Endothelial cell of umbilical vein (primary cell): ENCODE measurements around the gene CELSR1. TPM values are rescaled to one million over a fixed set of nuclear protein-coding genes. Genes with fewer than 3 reads are reported as not detected.

Experiments used
- BruUV-seq: library from RNA; stranded (reverse); fragments of 400-500 nt; replicated peaks from 2 replicates; lab custom pipeline; 2021; lab: Mats Ljungman, UMichigan
- CTCF ChIA-PET: fragments of 300-600, 350-600 bp; sonication (Branson Sonifier 250); formaldehyde crosslinking; loops from one replicate; lab custom pipeline; 2021; ENCODE audit warnings: antibody characterized with exemption, inconsistent platforms; lab: Charles Lee
- POLR2A ChIA-PET: fragments of 300-600, 350-600 bp; sonication (Branson Sonifier 250); formaldehyde crosslinking; loops from one replicate; lab custom pipeline; 2021; ENCODE audit warnings: antibody characterized with exemption, inconsistent platforms; lab: Charles Lee
- DNase-seq: peaks from one replicate; pipeline ENCODE4 v3.0.0-alpha.2; 2011; ENCODE audit warnings: low read depth, low spot score
- FAIRE-seq: peaks from 2 replicates; lab custom pipeline; 2011; peaks lifted over from hg19 to GRCh38; lab: Jason Lieb, UNC
- H2AFZ ChIP-seq: 2 replicates; pipeline ENCODE4 v1.6.0; 2012; ENCODE audit warnings: low read depth, low read length, control low read depth, inconsistent platforms
- H3K27ac ChIP-seq: 2 replicates; pipeline ENCODE4 v1.5.1; 2011; ENCODE audit warnings: low read depth, mild to moderate bottlenecking, control low read depth, low read length, moderate library complexity; ENCODE audit not compliant: insufficient read depth
- H3K27me3 ChIP-seq, 2 experiments: 2 replicates each; pipeline versions ENCODE4 v1.6.0 to v1.6.1; 2011; ENCODE audit warnings: low read length in 2 of 2, mixed read lengths in 1 of 2; ENCODE audit not compliant: control insufficient read depth in 2 of 2, insufficient read depth in 2 of 2
- H3K36me3 ChIP-seq, 2 experiments: 2 replicates in 1 of 2; 3 replicates in 1 of 2; pipeline ENCODE4 v1.5.1; 2011; ENCODE audit warnings: low read length in 2 of 2, mild to moderate bottlenecking in 1 of 2, moderate library complexity in 1 of 2; ENCODE audit not compliant: control insufficient read depth in 2 of 2, insufficient read depth in 2 of 2; ENCODE audit errors: extremely low read depth in 1 of 2
- H3K4me1 ChIP-seq: 3 replicates; pipeline ENCODE4 v1.5.1; 2011; ENCODE audit warnings: mild to moderate bottlenecking, low read length; ENCODE audit not compliant: control insufficient read depth, insufficient read depth; ENCODE audit errors: extremely low read depth
- H3K4me2 ChIP-seq: 2 replicates; pipeline ENCODE4 v1.6.1; 2011; ENCODE audit warnings: low read length, control low read depth, mixed read lengths; ENCODE audit not compliant: insufficient read depth
- H3K4me3 ChIP-seq, 3 experiments: fragments of 200-600 bp in 1 of 3; sonication (generic), shearing (Covaris generic) in 1 of 3; replicated peaks in 1 of 3; 2 replicates each; pipeline ENCODE4 v1.5.1; 2011 to 2016; ENCODE audit warnings: control low read depth in 3 of 3, low read length in 3 of 3, mild to moderate bottlenecking in 2 of 3, inconsistent platforms in 1 of 3, low read depth in 1 of 3, moderate library complexity in 1 of 3; ENCODE audit not compliant: insufficient read depth in 1 of 3
- H3K79me2 ChIP-seq: 2 replicates; pipeline ENCODE4 v1.6.0; 2012; ENCODE audit warnings: low read length, inconsistent platforms; ENCODE audit not compliant: control insufficient read depth, insufficient read depth
- H3K9ac ChIP-seq: replicated peaks from 2 replicates; pipeline ENCODE3; 2011; ENCODE audit warnings: low read length, control low read depth; ENCODE audit not compliant: insufficient read depth; ENCODE audit errors: extremely low read depth
- H3K9me1 ChIP-seq: replicated peaks from 3 replicates; pipeline ENCODE4 v1.6.0; 2011; ENCODE audit warnings: mild to moderate bottlenecking, low read length; ENCODE audit not compliant: control insufficient read depth, insufficient read depth; ENCODE audit errors: extremely low read depth
- H3K9me3 ChIP-seq: replicated peaks from 2 replicates; pipeline ENCODE4 v1.5.1; 2012; ENCODE audit warnings: low read length, inconsistent platforms; ENCODE audit not compliant: control insufficient read depth, insufficient read depth
- H4K20me1 ChIP-seq: replicated peaks from 2 replicates; pipeline ENCODE3; 2011; ENCODE audit warnings: mild to moderate bottlenecking, low read length; ENCODE audit not compliant: control insufficient read depth, insufficient read depth; ENCODE audit errors: extremely low read depth
- CTCF ChIP-seq, 2 donors: IDR thresholded peaks; 1 replicate in 1 of 2; 2 replicates in 1 of 2; pipeline ENCODE4 v1.5.1; 2011; ENCODE audit warnings: low read length in 2 of 2, mild to moderate bottlenecking in 2 of 2, moderate library complexity in 2 of 2, control low read depth in 1 of 2, inconsistent platforms in 1 of 2, low read depth in 1 of 2; ENCODE audit not compliant: insufficient read depth in 1 of 2; ENCODE audit errors: extremely low read depth in 1 of 2
- EZH2 ChIP-seq: IDR thresholded peaks from 2 replicates; pipeline ENCODE4 v1.6.1; 2012; ENCODE audit warnings: borderline replicate concordance, low read depth, mild to moderate bottlenecking, moderate library complexity, low read length, inconsistent platforms; ENCODE audit not compliant: severe bottlenecking
- FOS ChIP-seq: IDR thresholded peaks from 2 replicates; pipeline ENCODE4 v1.6.1; 2011; ENCODE audit warnings: mild to moderate bottlenecking, low read length, moderate library complexity, borderline replicate concordance; ENCODE audit not compliant: insufficient read depth
- GATA2 ChIP-seq: IDR thresholded peaks from 2 replicates; pipeline ENCODE4 v1.7.0; 2011; ENCODE audit warnings: low read depth, mild to moderate bottlenecking, moderate library complexity, mixed read lengths, low read length; ENCODE audit not compliant: insufficient read length, insufficient read depth
- JUN ChIP-seq: IDR thresholded peaks from 2 replicates; pipeline ENCODE4 v1.6.1; 2011; ENCODE audit warnings: borderline replicate concordance, low read depth; ENCODE audit not compliant: insufficient read length, insufficient read depth
- MYC ChIP-seq: IDR thresholded peaks from one replicate; pipeline ENCODE4 v1.6.1; 2011; ENCODE audit warnings: mild to moderate bottlenecking, low read depth, low read length
- POLR2A ChIP-seq: IDR thresholded peaks from 2 replicates; pipeline ENCODE4 v1.6.1; 2012; ENCODE audit warnings: low read depth, mild to moderate bottlenecking, control low read depth, low read length
- POLR2AphosphoS5 ChIP-seq: IDR thresholded peaks from 2 replicates; pipeline ENCODE4 v1.6.1; 2012; ENCODE audit warnings: low read depth, mild to moderate bottlenecking, control low read depth, low read length, moderate library complexity; ENCODE audit not compliant: insufficient read depth
- dilution Hi-C: fragments of 300-500 bp; cut with MboI; formaldehyde crosslinking; loops from one replicate; pipeline ENCODE4 v1.15.0; 2019; ENCODE audit warnings: low sequenced_read_pairs; ENCODE audit not compliant: extremely low pct_ligation_motif_present
- intact Hi-C: fragments of 100-400 bp; cut with micrococcal nuclease; formaldehyde crosslinking; loops from one replicate; pipeline ENCODE4 v1.10.0; 2022
- polyA plus RNA-seq, 4 experiments: library from polyadenylated mRNA; depleted of rRNA in 3 of 4; stranded (reverse) in 3 of 4; unstranded in 1 of 4; fragments of >200 nt; gene quantifications; 2 replicates each; pipeline versions ENCODE4 v1.2.1 to v1.2.3, GENCODE V29; 2011 to 2012; ENCODE audit warnings: missing spikeins in 1 of 4
- total RNA-seq: library from RNA; stranded (reverse); gene quantifications from 2 replicates; pipeline ENCODE4 v1.2.3, GENCODE V29; 2021
- TF ChIP-seq, protein P1 (sequence below): IDR thresholded peaks from 2 replicates; pipeline ENCODE4 v1.6.1; 2011; ENCODE audit not compliant: insufficient read depth, insufficient read length

Gene CELSR1
- total and polyA plus RNA-seq, 2 donors (not counting 3 experiments of a cell fraction or from before 2014, with no cell fraction given) = 3.7 to 5.4 TPM

GRCh38 chr22:46483353-46483752 lies 54.1 kb downstream of the CELSR1 start:
- dilution Hi-C loops = no loop called here
- H3K4me1 ChIP-seq = no peaks in the 10 kb centered on the region
- BruUV-seq = no TSS peak
- H3K9me1 ChIP-seq = no peaks in the 10 kb centered on the region
- H3K4me3 ChIP-seq = no peak overlapping the region
- POLR2A ChIA-PET = no interaction called here
- intact Hi-C loops = no loop called here
- no peaks in the 10 kb centered on the region for H3K36me3 ChIP-seq
- CTCF ChIA-PET = no interaction called here
- no peaks in the 10 kb centered on the region for H3K79me2 ChIP-seq
- no peaks in the 10 kb centered on the region for H4K20me1 ChIP-seq
- no peak overlapping the region for H2AFZ ChIP-seq
- no peaks in the 10 kb centered on the region for H3K9me3 ChIP-seq
- no peak overlapping the region for H3K27ac ChIP-seq
- H3K9ac ChIP-seq = no peak overlapping the region
- DNase-seq (no peak), FAIRE-seq (no peak)
- no peak overlapping the region for H3K4me2 ChIP-seq
- TF ChIP-seq MYC (no peak), POLR2AphosphoS5 (no peak), JUN (no peak), FOS (no peak), POLR2A (no peak), EZH2 (no peak), GATA2 (no peak), CTCF (IDR thresholded peaks at IDR 0.05; ENCODE audit: extremely low read depth in 1 of 2, insufficient read depth in 1 of 2, low read depth in 1 of 2, low read length in 2 of 2) (no peak)
- TF ChIP-seq, protein P1, sequence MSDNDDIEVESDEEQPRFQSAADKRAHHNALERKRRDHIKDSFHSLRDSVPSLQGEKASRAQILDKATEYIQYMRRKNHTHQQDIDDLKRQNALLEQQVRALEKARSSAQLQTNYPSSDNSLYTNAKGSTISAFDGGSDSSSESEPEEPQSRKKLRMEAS = no peak
- peaks cover 0 to 2% of the 10 kb centered on the region in 2 experiments for H3K27me3 ChIP-seq
